Renal cortex interstitium (tissue), 11 donors: ENCODE results near the gene CDC42SE2. TPM values are rescaled to one million over a fixed set of nuclear protein-coding genes. Genes with fewer than 3 reads are reported as not detected.
"Not testable (repeated sequence)": the region's sequence is repeated elsewhere in the genome, so short reads cannot be mapped to it uniquely, and the experiment has no call there.

ENCODE experiments used
- DNase-seq, 11 donors: peaks; one replicate each; pipeline ENCODE4 v3.0.0-alpha.2; 2013; ENCODE audit warnings: low read depth in 9 of 11, low spot score in 4 of 11; ENCODE audit errors: extremely low read depth in 1 of 11
- polyA plus RNA-seq, 3 donors: library from polyadenylated mRNA; unstranded; fragments of 120-200 nt; gene quantifications; one replicate each; pipeline ENCODE4 v1.2.1, GENCODE V29; 2013; ENCODE audit not compliant: insufficient read length in 3 of 3

Gene CDC42SE2
- polyA plus RNA-seq, 3 donors, result 44.7 to 53.9 (median 53.0) TPM

DNA sequence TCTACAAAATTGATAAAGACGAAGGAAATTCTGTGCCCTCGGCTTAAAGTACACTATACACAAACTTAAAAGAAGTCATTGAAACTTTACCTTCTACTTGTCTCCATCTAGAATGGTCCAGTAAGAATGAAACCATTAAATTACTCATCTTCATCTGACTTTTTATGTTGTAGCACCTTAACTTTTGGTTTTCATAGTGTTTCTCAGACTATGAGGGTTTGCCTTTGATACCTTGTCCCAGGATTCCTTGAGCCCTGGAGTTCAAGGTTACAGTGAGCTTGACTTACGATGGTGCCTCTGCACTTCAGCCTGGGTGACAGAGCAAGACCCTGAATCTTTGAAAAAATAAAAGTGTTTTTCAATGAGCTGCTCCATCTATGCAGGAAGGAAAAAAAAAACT is 132.2 kb downstream of the CDC42SE2 start:
- DNase-seq, result no peak

DNA sequence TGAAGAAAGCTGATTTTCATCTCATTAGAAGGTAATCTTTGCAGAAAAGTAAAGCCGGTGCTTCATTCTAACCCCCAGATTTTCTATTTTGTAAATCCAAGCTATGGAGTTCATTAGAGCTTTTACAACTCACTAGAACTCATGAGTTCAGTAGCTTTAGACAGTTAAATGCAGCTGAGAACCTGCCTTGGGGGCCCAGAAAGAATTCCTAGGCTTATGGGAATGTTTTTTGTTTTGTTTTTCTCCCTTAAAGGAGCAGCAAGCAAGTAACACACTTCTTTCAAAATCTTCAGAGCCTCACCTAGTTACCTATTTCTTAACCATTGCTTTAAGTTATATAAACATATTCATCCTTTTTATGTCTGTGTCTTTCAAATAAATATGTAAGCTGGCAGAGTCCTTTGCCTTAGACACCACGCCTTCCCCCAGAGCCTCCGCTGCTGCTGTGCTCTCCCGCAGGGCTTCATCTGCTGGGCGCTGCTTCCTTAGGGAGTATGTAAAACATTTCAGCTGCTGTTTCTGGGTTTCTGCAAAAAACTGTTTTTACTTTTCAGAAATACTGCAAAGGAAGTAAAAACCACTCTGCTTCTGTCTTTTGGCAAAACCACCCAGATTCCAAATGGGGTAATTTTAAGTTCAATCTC is 132.9 kb downstream of the CDC42SE2 start:
- DNase-seq, result no peak

DNA sequence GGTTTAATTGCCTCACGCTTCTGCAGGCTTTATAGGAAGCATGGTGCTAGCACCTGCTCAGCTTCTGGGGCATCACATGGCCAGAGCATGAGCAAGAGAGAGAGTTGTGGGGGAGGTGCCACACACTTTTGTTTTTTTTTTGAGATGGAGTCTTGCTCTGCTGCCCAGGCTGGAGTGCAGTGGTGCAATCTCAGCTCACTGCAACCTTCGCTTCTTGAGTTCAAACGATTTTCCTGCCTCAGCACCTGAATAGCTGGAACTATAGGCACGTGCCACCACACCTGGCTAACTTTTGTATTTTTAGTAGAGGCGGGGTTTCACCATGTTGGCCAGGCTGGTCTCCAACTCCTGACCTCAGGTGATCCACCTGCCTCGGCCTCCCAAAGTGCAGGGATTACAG is 135.2 kb downstream of the CDC42SE2 start:
- DNase-seq, result not testable (repeated sequence)

DNA sequence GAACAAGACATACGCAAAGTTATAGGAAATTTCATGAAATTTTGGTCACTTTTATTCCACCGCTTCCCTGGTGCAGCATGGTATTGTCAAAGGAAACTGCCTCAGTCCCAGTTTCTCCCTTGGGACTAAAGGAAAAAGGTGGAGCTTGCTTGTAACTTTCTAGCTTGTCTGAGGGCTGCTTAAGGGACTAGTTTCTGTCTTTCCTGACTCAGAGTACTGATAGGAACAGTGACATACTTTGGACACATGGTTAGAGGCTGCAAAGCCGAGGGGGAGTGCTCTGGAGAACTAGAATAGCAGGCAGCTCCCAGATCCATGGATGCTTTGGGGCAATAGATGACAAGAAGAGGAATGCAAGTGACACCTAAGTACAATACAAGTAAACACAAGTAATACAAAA is 136.7 kb downstream of the CDC42SE2 start:
- DNase-seq, result no peak

DNA sequence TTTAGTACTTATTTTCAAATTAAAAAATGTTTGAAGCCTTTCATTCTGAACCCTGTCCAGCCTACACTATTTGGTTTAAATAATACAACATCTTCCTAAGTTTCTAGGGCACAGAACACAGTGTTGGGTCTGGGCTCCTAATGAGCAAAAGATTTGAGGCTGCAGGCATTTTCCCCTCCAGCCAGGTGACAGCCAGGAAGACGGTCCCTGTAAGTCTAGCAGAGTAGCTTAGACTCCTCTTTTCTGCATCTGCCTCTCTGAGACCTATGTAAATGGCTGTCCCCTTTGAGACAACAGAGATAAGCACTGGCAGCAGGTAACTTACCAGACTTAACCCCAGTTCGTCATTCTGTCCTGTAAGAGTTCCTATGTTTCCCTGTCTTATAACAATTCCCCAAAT is 141.8 kb downstream of the CDC42SE2 start:
- no peak for DNase-seq

DNA sequence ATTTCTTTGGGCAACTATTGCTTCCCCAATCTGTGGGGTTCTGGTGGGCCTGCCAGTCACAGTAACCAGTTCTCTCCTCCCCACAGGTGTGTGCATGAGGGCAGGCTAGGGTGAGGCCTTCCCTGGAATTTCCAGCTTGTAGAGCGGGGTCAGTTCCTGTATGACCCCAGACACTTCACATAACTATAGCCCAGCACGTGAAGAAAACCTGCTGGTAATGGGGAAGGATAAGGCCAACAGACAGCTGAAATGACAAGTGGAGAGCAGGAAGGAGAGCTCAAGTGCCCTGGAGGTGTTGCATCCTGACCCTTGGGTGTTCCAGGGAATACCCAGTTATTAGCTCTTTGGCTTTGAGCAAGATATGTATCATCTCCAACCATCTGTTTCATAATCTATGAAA is 142.2 kb downstream of the CDC42SE2 start:
- no peak for DNase-seq

DNA sequence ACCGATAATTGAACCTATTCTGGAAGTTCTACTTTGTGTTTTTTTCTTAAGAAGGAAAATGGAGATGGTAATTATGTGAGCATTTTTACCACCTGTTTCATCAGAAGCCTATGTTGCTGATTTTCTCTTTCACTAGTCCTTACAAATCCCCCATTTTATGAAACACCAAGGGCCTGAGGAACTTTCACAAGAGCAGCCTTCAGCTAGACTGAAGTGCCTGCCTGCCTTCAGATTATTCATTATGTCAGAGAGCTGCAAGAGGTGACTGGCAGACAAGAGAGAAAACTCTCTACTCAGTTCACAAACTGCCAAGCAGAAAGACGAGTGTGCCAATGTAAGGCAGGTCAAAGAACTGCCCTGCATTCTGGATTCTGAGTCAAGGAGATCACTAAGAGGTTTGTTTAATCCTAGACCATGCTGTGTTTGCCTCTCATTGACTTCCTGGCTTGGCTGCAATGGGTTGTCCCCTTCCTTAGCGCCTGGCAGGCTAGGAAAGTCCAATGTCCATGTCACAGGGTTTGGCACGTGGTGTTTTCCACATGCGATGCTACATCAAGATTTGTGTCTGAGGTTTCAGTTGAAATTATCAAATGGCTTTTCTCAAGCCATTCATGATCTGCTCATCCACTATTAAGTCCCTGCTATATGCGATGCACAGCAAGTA is 143.3 kb downstream of the CDC42SE2 start:
- no peak for DNase-seq

DNA sequence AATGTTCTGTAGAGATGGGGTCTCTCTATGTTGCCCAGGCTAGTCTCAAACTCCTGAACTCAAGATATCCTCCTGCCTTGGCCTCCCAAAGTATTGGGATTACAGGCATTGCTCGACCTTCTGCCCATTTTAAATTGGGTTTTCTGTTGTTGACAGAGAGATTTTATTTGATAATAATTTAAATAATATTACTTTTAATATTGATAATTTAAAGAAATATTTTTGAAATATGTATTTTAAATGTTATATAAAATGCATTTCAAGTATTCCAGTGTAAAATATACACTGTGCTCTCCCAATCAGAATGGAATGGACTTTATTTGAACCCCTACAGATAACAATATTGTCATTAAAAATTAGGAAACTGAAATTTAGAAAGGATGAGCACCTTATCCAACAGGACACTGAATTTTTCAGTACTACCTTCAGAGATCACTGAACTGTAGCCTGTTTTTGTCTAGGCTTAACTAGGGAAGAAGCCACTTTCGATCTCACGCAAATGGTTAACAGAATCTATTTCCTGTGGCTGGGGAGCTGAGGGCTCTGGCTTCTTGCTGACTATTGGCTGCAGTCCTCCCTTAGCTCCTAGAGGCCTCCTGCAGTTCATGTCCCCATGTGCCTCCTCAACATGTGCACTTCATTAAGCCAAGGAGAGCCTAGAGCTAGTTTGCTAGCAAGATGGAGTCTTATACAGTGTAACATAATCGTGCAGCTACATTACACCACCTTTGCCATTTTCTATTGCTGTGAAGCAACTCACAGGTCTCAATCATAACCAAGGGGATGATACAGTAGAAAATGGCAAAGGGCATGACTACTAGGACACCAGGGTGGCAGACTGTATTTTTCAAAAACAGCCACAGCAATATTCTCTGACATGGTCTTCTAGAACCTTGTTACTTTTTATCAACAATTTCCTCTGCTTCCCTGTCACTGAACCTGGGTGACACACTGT is 150.0 kb downstream of the CDC42SE2 start:
- no peak for DNase-seq

DNA sequence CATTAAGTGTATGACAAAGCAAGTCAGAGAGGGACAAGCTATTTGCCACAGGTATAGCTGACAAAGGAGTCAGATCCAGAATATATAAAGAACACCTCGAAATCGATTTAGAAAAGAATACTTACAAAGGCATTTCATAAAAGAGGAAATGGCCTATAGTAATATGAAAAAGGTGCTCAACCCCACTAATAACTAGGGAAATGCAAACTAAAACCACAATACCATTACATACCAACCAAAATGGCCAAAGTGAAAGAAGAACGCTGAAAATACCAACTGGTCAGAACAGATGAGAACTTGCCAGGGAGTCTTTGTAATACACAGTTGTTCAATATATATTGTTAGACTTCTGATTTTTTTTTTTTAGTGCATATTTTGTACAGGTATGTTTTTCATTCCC is 152.9 kb downstream of the CDC42SE2 start:
- DNase-seq, result no peak

DNA sequence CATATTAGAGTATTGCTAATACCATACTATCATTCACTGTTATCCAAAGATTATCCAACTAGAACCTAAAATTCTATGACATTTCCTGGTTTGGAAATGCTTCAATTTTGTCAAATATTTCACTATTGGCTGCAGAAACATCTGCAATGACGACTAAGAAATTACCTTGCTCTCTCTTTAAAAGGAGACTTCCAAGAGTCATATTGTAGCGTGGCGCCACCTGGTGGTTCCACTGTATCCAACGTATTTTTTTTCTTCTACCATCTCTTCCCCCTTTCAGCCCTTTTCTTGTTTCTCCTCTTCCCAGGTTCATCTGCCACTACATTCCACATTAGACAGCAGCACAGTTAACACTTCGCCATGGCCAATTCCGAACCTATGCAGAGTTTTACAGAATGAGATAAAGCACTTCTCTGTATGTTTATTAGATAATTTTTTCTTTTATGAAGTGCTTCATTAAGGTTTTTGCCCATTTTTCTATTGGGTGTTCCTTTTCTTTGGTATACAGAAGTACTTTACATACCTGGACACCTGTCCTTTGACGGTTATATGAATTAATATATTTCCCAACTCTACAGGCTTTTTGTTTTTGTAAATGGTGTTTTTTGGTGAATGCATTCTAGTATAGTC is 153.5 kb downstream of the CDC42SE2 start:
- DNase-seq, result peak; percentile 36 to 64 (median 51)

DNA sequence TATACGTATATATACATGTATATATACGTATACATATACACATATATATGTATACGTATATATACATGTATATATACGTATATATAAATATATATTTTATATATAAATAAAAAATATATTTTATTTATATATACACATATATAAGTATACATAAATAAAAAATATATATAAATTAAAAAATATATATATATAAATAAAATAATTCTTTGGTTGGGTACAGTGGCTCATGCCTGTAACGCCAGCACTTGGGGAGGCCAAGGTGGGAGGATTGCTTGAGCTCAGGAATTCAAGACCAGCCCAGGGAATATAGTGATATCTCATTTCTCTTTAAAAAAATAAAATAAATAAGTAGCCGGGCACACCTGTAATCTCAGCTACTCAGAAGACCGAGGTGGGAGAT is 155.0 kb downstream of the CDC42SE2 start:
- no peak for DNase-seq

DNA sequence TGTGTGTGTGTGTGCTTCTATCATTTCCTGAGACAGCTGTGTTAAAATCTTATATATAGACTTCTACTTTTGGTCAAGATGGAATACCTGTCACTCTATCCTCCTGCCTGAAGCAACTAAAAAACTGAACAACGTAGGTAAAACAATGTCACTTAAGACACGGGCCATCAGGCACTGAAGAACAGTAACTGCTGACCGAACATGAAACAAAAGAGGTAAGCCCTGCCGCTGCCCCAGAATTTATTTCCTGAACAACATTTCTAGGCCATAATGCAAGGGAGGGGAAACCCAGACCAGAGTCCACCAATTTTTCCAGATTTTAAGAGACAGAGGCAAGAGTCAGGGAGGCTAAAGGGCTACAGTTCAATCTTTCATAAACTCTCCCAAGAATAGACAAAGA is 156.0 kb downstream of the CDC42SE2 start:
- peak in 1 of 11 donors; percentile 5 for DNase-seq

DNA sequence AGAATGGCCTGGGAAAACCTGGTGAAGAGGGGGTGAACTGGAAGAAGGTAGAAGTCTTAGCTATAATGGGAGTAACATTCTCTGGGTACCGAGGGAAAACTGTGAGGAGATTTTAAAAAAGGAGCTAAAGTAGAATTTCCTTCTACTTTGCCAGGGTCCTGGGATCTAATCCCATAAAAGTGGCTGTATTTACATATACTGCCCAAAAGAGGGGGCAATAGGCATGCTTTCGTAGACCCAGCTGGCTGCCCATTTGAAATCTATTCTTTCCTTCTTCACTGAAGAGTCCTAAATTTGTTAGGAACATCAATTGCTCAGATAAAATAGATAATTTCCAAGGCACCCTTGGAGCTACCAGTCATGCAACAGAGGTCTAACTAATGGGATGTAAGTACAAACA is 159.2 kb downstream of the CDC42SE2 start:
- no peak for DNase-seq

DNA sequence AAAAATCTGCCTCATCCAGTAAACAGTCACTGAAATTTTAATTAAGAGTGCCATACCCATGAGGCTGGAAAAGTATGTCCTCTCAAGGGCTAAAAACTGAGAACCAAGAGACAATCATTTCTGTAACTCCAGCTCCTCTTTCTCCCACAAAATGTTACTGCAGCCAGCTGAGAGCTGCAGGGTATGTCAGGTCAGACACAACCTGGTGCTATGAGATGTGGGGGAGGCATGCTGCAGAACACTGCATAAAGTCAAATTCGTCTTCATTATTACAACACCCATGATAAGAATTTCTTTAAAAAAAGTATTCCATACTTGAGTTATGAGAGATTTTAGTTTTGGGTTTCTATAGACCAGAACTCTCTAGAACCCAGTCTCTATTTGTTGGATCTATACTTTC is 162.2 kb downstream of the CDC42SE2 start:
- no peak for DNase-seq

DNA sequence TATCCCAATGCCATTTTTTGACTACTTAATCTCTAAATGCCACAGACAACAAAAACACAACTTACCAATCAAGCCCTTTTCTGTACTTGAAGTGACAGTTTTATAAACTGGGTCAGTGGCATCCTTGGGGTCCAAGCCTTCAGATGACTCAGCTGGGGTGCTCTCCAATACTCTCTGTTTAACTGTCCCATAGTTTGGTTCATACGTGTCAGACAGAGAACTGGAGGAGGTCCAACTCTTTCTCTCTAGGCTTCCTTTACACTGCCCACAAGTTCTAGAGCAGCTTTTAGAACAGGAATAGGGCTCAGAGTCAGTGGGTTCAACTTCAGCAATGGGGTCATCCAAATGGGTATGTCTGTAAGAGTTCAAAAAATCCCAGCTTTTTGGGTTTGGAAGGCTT is 166.9 kb downstream of the CDC42SE2 start:
- no peak for DNase-seq

DNA sequence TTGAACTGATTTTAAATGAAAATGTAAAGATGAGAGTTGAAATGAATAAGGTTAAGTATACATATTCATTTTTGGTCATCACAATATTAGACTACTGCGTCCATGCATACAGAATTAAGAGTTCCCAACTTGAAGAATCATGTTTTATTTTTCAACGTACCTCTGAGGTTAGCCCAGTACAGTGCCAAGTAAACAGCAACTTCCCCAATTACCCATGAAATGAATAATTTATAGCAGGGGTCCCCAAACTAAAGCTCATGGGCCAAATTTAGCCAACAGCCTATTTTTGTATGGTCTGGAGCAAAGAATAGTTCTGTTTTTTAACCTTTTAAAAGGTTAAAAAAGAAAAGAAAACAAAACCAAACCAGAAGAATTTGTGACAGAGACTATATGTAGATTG is 167.9 kb downstream of the CDC42SE2 start:
- DNase-seq, result no peak

DNA sequence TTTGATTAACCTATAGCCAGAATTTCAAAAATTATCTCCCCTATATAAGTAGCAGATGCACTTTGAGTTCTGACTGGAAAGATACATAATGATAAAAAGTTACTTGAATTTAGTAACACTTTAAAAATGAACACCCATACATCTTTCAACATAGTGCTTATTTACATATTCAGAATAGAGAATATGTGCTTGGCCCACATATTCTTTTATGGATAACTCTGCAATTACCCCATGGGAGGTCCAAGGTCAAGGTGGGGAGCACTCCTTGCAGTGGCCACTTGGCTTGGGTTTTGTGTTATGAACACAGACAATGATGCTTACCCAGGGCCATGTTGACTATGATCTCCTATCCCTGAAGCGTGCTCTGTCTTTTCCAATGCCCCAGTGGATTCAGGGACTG is 169.3 kb downstream of the CDC42SE2 start:
- no peak for DNase-seq

DNA sequence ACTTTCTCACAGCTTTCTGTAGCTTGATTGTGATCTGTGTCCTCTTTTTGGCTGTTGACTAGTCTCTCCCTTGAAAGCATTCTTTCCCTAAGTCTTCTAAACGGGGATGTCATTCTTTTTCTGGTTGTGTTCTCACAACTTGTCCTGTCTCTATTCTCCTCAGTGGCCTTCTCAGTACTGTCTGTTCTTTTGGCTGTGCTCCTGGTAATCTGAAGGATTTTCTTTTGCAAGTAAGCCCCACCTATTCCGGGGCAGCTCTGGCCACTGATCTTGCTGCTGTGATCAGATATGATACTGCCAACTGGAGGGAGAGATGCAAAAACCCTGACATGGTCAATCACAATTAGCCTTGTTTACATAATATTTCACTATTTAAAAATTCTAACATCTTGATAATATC is 172.2 kb downstream of the CDC42SE2 start:
- DNase-seq, result no peak

DNA sequence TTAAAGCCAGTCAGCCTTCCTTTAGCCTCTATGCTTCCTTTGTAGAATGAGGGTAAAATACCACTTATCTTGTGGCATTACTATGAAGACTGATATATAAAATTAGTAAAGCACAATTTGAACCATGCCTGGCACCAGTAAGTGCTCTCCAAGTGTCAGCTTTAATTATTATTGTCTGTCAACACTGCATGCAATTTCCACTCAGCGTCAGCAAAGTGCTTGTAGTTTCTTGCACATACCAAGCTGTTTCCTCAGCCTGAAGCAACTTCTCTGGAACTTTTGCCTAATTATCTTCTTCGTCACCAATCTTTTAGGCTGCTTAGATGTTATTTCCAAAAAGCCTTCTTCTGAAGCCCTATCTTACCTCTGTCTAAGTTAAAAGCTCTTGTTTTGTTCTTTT is 177.3 kb downstream of the CDC42SE2 start:
- no peak for DNase-seq
